NCI-H1694 treated with DMSO at 0.1 percent for 48 hours (cell line): ENCODE measurements around the gene CLMP.

Experiments used
- DNase-seq: peaks from one replicate; lab custom pipeline; 2025; lab: John Stamatoyannopoulos, UW

CLMP gene

DNA sequence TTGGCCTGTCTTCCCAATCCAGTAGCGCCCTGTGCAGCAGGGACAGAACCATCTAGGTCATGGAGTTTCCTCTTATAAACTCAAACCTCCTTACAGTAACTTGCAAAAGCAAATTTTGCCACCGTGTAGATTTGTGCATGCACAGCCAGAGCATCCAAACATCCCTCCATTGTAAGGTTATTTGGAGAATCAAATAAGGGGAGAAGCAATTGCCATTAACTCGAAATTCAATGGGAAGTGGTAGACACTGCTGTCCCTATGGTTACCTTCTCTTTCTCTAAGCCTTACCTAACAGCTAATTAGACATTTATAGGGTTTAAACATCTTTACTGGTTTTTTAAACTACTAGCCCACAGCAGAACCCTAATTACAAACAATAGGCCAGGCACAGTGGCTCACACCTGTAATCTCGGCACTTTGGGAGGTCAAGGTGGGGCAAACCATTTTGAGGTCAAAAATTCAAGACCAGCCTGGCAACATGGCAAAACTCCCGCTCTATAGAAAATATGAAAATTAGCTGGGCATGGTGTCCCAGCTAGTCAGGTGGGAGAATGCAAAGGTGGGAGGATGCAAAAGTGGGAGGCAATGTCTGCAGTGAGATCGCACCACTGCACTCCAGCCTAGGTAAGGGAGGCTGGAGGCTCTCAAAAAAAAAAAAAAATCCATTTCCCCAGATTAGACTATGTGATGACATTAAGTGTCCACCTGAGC is 139.7 kb downstream of the CLMP start:
- no peak for DNase-seq

GRCh38 chr11:123054301-123055065 is 140.6 kb downstream of the CLMP start:
- peak; percentile 49 for DNase-seq

DNA sequence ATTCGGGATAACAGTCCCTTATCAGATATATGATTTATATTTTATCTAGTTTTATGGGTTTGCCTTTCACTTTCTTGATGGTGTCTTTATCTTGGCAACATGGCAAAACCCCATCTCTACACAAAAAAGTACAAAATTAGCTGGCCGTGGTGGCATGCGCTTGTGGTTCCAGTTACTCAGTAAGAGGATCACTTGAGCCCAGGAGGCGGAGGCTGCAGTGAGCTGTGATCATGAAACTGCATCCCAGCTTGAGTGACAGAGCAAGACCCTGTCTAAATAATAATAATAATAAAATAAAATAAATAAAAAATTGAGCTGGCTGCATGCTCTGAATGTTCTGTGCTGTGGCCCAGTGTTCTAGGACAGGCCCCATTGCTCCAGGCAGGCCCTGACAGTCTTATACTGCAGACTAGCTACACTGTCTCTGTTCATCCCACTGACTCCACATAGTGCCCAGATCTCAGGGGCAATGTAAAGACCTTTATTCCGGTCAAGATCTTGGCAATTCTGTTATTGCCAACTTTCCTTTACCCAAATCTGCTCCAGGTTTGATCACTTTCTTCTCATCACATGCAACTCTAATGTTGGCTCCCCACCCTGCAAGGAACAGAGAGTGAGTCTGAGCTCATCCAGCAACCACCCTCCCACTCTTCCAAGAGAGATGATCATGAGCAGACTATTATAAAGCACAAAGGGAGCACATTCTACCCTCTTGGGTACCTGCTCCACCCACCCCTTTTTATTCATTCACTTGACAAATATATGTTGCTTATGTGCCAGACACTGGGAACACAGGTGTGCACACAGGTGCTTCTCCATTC is 141.9 kb downstream of the CLMP start:
- DNase-seq: no peak

GRCh38 chr11:123051634-123052033 is 143.4 kb downstream of the CLMP start:
- DNase-seq: no peak

DNA sequence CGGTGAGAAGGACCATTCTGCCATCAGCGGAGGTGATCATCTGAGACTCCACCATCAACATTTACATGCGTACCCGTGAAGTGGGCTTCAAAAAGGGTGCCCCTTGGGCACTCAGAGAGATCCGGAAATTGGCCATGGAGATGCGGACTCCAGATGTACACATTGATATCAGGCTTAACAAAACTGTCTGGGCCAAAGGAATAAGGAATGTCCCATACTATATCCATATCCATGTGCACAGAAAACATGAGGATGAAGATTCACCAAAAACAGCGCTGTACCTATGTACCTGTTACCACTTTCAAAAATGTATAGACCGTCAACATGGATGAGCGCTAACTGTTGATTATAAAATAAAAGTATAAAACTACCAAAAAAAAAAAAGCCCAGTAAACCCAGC is 143.9 kb downstream of the CLMP start:
- DNase-seq: no peak

DNA sequence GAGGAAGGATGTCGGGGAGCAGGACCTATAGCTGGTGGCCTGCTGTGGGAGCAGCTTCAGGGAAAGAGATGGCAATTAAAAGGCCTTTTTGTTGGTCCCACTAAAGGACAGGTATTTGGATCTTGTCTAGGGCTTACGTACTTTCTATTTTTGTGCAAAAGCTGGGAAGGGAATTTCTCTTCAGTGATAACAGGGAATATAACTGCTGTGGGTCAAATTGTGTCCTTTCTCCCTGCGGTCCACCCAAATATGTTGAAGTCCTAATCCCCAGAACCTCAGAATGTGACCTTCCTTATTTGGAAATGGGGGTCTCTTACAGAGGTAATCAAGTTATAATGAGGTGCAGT is 147.1 kb downstream of the CLMP start:
- DNase-seq: no peak

DNA sequence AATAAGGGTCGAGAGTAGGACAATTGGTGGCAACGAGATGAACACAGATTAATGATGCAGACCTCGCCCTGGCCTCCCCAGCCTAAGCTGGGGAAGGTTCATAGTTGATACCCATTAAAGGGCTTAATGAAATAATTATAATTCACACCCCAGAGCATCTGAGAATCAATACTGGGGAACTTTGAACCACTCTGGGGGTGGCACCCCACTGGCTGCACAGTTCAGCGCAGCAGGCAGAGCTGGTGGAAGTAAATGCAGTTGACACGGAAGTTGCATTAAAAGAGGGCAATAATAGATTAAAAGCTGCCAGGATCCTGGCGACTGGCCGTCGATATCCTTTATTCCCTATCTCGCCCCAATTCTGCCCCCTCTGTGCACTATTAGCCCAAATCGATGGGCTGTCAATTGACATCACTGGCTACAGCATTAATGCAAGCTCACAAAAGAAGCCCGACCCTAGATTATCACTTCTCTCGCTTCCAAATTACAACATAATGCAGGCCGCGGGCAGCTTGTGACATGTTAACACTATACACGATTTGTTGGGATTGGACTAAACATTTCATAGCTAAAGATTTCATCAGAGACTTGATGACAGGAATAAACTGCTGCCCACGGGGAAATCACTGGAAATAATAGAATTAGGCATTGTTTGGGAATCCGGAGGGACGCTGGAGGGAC is 147.6 kb downstream of the CLMP start:
- DNase-seq: no peak

- no peak for DNase-seq
These were observed 148.4 kb downstream of the CLMP start for GRCh38 chr11:123046473-123047259.

DNA sequence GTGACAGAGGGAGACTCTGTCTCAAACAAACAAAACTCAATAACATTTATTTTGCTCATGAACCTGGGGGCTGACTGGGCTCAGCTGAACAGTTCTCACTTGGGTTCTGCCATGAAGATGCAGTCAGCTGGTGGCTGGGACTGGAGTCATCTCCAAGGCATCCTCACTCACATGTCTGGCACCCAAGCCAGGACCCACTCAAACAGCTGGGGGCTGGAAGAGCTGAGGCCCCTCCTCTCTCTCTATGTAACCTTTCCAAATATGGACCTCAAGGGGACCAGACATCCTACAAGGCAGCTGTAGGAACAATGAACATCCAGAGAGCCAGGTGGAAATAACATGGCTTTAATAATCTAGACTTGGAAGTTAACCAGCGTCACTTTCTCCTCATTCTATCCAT is 149.9 kb downstream of the CLMP start:
- no peak for DNase-seq

- no peak for DNase-seq
These were observed 153.9 kb downstream of the CLMP start for GRCh38 chr11:123041185-123041584.

- no peak for DNase-seq
These were observed 155.0 kb downstream of the CLMP start for GRCh38 chr11:123040111-123040432.

- no peak for DNase-seq
These were observed 159.2 kb downstream of the CLMP start for GRCh38 chr11:123035831-123036230.

GRCh38 chr11:123034597-123034996 is 160.5 kb downstream of the CLMP start:
- no peak for DNase-seq

- DNase-seq: no peak
These were observed 161.2 kb downstream of the CLMP start for GRCh38 chr11:123033895-123034294.

GRCh38 chr11:123030517-123030916 is 164.5 kb downstream of the CLMP start:
- no peak for DNase-seq

- peak; percentile 24 for DNase-seq
These were observed 174.1 kb downstream of the CLMP start for GRCh38 chr11:123020968-123021367.
